IPS-15b (cell line): ENCODE results near the gene FAM83D.
"Not testable (repeated sequence)": the region's sequence is repeated elsewhere in the genome, so short reads cannot be mapped to it uniquely, and the experiment has no call there.

Experiments
- H3K27me3 ChIP-seq: one replicate; pipeline ENCODE4 v1.6.1; 2013; ENCODE audit warnings: low read length; ENCODE audit not compliant: control insufficient read depth, insufficient read depth
- H3K36me3 ChIP-seq: one replicate; pipeline ENCODE4 v1.6.1; 2013; ENCODE audit warnings: low read length; ENCODE audit not compliant: control insufficient read depth, insufficient read depth
- H3K4me1 ChIP-seq: one replicate; pipeline ENCODE4 v1.6.1; 2013; ENCODE audit warnings: mild to moderate bottlenecking, low read length; ENCODE audit not compliant: control insufficient read depth, insufficient read depth
- H3K4me3 ChIP-seq: one replicate; pipeline ENCODE4 v1.5.1; 2013; ENCODE audit warnings: low read depth, low read length
- H3K9ac ChIP-seq: one replicate; pipeline ENCODE4 v1.6.1; 2013; ENCODE audit warnings: low read depth, mild to moderate bottlenecking, low read length
- H3K9me3 ChIP-seq: one replicate; pipeline ENCODE4 v1.6.1; 2013; ENCODE audit warnings: mild to moderate bottlenecking, low read length; ENCODE audit not compliant: control insufficient read depth, insufficient read depth

The FAM83D gene

GRCh38 chr20:38975539-38976120, 49.4 kb downstream of the FAM83D start:
- peaks cover 3% of the 10 kb centered on the region for H3K36me3 ChIP-seq
- H3K4me3 ChIP-seq = no peak overlapping the region
- no peaks in the 10 kb centered on the region for H3K4me1 ChIP-seq
- no peak overlapping the region for H3K9ac ChIP-seq
- no peaks in the 10 kb centered on the region for H3K9me3 ChIP-seq
- H3K27me3 ChIP-seq = no peaks in the 10 kb centered on the region

DNA sequence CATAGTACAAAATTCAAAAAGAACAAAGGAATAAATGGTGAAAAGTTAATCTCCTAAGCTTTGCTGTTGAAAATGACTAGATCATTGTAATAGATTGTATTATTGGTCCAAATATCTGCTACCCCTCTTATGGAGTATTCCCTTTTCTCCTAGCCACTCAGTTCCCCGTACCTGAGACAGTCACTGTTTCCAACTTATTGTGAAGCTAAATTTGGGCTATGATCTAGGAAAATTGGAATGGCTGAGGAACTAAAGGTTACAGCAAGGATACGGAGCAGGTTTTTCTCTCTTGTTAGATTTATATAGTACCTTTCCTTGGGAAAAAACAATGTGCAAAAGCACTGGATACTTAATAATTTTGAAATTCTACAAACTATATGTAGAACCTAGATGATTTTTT, 53.2 kb downstream of the FAM83D start:
- no peaks in the 10 kb centered on the region for H3K9me3 ChIP-seq
- H3K4me1 ChIP-seq = no peaks in the 10 kb centered on the region
- no peak overlapping the region for H3K9ac ChIP-seq
- H3K4me3 ChIP-seq = no peak overlapping the region
- no peaks in the 10 kb centered on the region for H3K27me3 ChIP-seq
- H3K36me3 ChIP-seq = peaks cover 3% of the 10 kb centered on the region

- Histone ChIP-seq H3K9me3 (no peaks in the 10 kb centered on the region), H3K4me3 (no peak overlapping the region), H3K9ac (no peak overlapping the region), H3K36me3 (peaks cover 4% of the 10 kb centered on the region), H3K4me1 (no peaks in the 10 kb centered on the region), H3K27me3 (no peaks in the 10 kb centered on the region)
These were observed 53.6 kb downstream of the FAM83D start for GRCh38 chr20:38979842-38980241.

DNA sequence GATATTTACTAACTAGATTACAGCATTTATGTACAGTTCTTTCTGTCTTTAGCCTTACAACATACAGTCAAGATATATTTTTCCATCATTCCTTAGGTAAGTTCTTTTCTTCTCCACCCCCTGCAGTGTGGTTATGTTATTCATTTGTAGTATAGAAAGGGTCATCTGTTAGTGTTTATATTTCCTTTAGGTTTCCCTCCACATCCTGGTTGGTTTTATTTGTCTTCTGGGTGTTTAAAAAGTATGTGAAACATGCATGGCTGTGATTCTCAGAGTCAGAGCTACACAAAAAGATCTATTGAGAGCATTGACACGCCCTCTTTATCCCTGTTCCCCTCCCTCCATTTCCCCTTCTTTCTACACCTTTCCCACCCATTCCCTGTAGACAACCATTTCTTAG, 56.1 kb downstream of the FAM83D start:
- H3K4me1 ChIP-seq = no peaks in the 10 kb centered on the region
- no peaks in the 10 kb centered on the region for H3K9me3 ChIP-seq
- no peaks in the 10 kb centered on the region for H3K27me3 ChIP-seq
- peaks cover 5% of the 10 kb centered on the region for H3K36me3 ChIP-seq
- no peak overlapping the region for H3K9ac ChIP-seq
- H3K4me3 ChIP-seq = no peak overlapping the region

DNA sequence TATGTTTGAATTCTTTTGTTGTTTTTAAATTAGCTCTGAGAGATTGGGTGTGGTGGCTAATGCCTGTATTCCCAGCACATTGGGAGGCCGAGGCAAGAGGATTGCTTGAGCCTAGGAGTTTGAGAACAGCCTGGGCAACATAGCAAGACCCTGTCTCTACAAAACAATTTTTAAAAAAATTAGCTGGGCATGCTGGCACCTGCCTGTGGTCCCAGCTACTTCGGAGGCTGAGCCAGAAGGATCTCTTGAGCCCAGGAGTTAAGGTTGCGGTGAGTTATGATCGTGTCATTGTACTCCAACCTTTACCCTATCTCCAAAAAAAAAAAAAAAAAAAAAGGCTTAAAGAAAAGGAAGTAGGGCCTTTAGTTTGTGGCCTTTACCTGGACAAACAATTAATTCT, 58.8 kb downstream of the FAM83D start:
- H3K4me1 ChIP-seq = peaks cover 3% of the 10 kb centered on the region
- no peak overlapping the region for H3K9ac ChIP-seq
- H3K9me3 ChIP-seq = no peaks in the 10 kb centered on the region
- no peak overlapping the region for H3K4me3 ChIP-seq
- peaks cover 5% of the 10 kb centered on the region for H3K36me3 ChIP-seq
- H3K27me3 ChIP-seq = no peaks in the 10 kb centered on the region

- no peaks in the 10 kb centered on the region for H3K27me3 ChIP-seq
- peaks cover 7% of the 10 kb centered on the region for H3K36me3 ChIP-seq
- H3K9ac ChIP-seq = no peak overlapping the region
- no peaks in the 10 kb centered on the region for H3K9me3 ChIP-seq
- H3K4me3 ChIP-seq = no peak overlapping the region
- peaks cover 3% of the 10 kb centered on the region for H3K4me1 ChIP-seq
These were observed 59.5 kb downstream of the FAM83D start for GRCh38 chr20:38985603-38986170.

DNA sequence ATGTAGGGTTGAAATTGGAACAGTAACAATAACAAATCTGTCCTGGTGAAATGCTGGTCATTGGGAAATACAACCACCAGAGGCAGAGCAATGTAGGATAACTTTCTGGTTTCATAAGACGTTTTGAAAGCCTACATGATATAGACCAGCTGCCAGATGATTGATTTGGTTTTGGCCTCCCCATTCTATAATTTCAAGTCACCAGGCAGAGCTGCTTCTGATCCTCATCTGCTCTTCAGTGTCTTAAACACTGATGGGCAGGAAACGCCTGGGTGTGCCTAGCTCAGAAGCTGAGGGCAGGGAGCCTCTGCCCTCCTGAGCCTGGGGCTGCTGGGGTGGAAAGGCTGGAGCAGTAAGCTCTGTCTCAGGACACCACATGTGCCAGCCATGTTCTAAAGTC, 60.4 kb downstream of the FAM83D start:
- Histone ChIP-seq H3K4me1 (peaks cover 3% of the 10 kb centered on the region), H3K4me3 (no peak overlapping the region), H3K9ac (no peak overlapping the region), H3K9me3 (no peaks in the 10 kb centered on the region), H3K36me3 (peaks cover 7% of the 10 kb centered on the region), H3K27me3 (no peaks in the 10 kb centered on the region)

GRCh38 chr20:38987777-38988176, 61.6 kb downstream of the FAM83D start:
- H3K27me3 ChIP-seq = no peaks in the 10 kb centered on the region
- peaks cover 3% of the 10 kb centered on the region for H3K4me1 ChIP-seq
- H3K4me3 ChIP-seq = no peak overlapping the region
- peaks cover 7% of the 10 kb centered on the region for H3K36me3 ChIP-seq
- H3K9ac ChIP-seq = no peak overlapping the region
- H3K9me3 ChIP-seq = no peaks in the 10 kb centered on the region

DNA sequence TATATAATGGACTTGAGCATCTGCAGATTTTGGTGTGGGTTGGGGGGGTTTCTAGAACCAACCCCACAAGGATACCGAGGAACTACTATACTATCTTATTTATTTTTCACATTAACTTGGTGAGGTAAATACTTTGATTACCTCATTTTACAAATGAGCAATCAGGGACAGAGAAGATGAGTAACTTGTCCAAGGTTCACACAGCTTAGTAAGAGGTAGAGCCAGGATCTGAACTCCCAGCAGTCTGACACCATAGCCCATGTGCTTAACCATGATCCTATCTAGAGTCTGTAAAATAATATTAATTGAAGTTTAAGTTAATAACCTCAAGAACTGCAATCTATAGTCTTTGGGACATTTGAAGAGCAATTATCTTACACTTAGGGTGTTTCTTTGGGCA, 64.5 kb downstream of the FAM83D start:
- Histone ChIP-seq H3K9ac (no peak overlapping the region), H3K4me3 (no peak overlapping the region), H3K27me3 (no peaks in the 10 kb centered on the region), H3K36me3 (peaks cover 3% of the 10 kb centered on the region), H3K4me1 (peaks cover 3% of the 10 kb centered on the region), H3K9me3 (no peaks in the 10 kb centered on the region)

DNA sequence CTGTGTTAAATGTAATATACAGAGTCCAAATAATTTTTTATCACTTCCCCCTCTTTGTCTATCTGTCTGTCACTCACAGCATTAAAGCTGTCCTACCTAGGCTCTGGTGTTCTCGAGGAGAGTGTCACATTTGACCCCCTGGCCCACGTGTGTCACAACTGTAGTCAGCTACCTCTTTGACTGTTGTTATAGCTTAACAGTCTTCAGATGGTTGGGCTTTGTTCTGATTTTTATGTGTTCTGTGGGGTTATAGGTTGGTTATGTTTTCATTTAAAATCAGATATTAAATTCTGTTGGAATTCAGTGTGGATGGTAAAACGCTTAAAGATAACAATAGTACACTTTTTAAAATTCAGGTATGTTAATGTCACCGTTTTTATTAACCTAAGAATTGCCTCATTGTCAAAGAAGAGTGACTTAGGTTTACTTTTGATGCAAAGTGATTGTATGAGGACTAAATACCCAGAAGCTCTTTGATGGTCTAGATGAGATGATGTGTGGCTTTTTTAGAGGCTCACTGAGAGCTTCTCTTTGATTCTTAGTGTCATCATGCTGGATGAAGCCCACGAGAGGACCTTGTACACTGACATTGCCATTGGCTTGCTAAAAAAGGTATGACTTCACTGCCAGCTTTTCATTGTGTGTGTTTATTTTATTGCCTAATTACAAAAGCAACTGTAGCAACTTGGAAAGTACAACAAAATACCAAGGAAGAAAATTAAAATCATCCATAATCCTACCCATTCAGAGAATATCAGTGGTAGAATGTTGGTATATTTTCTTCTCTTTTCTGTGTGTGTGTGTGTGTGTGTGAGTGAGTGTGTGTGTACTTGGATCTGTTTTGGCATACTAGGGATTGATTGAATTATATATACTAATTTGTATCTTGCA, 65.8 kb downstream of the FAM83D start:
- no peak overlapping the region for H3K9ac ChIP-seq
- no peaks in the 10 kb centered on the region for H3K9me3 ChIP-seq
- H3K4me1 ChIP-seq = peaks cover 3% of the 10 kb centered on the region
- no peak overlapping the region for H3K4me3 ChIP-seq
- H3K36me3 ChIP-seq = peaks cover 3% of the 10 kb centered on the region
- no peaks in the 10 kb centered on the region for H3K27me3 ChIP-seq

DNA sequence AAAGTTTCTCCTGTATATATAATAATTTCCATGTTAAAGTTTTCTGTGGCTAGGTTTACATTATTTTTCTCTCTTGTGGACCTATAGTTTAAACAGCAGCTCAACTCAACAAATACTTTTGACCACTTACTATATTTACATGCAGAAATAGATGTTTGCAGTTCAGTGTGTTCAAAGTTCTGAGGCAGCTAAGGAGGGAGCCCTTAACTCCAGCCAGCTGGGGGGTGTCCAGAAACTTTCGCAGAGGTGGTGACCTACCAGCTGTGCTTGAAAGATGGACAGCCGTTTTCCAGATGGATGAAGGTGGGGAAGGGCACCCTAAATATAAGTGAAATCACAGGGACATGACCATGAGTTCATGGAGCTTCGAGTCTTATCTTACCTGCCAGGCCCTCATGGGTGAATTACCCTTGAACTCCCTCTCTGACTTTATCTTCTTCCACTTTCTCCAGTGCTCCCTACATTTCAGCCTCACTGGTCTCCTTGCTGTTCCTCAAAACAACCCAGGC, 69.4 kb downstream of the FAM83D start:
- Histone ChIP-seq H3K4me1 (no peaks in the 10 kb centered on the region), H3K9ac (no peak overlapping the region), H3K4me3 (no peak overlapping the region), H3K9me3 (no peaks in the 10 kb centered on the region), H3K27me3 (no peaks in the 10 kb centered on the region), H3K36me3 (no peaks in the 10 kb centered on the region)

DNA sequence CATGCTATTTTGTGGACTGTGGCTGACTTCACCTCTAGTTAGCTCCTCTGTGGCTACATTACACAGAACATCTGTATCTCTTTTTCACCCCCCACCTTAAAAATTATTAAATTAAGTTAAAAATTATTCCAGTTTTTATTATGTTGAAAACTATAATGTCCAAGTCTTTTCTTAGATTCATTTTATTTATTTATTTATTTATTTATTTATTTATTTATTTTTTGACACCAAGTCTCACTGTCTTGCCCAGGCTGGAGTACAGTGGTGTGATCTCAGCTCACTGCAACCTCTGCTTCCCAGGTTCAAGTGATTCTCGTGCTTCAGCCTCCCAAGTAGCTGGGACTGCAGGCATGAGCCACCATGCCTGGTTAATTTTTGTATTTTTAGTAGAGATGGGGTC, 70.6 kb downstream of the FAM83D start:
- H3K36me3 ChIP-seq, H3K9me3 ChIP-seq, H3K4me1 ChIP-seq, H3K9ac ChIP-seq, H3K4me3 ChIP-seq, H3K27me3 ChIP-seq: not testable (repeated sequence)
